ENCODE results near the gene DHRS9.

Gene DHRS9

DNA sequence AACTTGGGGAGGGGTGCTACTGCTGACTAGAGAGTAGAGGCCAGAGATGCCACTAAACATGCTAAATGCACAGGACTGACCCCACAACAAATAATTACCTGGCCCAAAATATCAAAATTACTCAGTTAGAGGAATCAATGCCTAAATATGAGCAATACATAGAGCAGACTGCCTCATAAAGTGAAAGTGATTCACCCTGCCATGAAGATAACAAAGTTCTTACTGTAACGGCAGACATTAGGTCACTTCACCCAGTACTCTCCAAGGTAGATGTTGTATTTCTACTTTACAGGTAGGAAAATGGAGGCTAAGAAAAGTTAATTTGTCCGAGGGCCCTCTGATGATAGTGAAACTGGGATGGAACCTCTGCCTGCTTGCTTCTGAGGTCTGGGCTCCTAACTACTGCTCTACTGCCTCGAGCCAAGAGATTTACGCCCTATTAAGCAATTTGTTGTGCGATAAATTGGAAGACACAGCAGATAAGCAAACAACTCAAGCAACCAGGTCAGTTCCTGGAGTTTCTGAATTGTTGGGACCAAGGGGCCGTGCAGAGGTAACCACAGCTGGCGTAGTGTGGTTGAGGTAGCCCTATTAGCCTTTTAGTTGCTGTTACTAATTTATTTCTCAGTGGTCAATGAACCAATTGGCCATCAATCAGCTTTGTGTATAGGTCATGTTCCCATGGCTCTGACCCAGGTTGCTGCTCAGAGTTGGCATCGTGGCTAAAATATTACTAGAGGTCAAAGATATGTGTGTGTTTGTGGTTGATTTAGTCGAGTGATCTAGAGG lies 4.8 kb downstream of the DHRS9 start:
- H3K4me3 ChIP-seq (ENCODE audit: low read length): no peak overlapping the region
- TF ChIP-seq ZNF274 (IDR thresholded peaks at IDR 0.05; ENCODE audit: low read depth, low read length): no peak

DNA sequence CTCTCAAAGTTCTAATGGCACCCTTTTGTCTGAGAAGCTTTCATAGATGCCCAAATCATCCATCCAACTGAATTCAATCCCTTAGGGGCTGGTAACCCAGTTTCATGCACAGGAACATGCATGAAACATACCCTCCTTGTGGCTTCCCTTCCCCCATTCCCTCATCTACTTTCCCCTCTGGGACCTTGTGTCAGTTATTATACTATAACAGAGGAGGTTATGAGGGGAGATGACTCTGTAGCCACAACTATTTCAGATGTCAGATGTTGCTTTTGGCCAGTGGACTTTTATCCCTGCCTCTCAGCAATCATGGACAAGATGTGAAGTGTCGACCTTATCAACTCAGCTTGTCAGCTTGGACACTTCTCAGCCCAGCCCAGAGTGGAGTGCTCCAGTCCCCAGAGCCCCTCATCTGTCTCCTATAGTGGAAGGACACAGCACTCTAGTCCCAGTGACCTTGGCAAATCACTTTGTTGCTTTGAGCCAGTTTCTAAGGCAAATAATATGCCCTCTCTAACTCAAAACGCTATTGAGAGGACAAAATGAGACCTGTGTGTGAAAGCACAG lies 8.4 kb downstream of the DHRS9 start:
- no peak for TF ChIP-seq ZNF274 (IDR thresholded peaks at IDR 0.05; ENCODE audit: low read depth, low read length)
- H3K4me3 ChIP-seq (ENCODE audit: low read length): no peak overlapping the region

DNA sequence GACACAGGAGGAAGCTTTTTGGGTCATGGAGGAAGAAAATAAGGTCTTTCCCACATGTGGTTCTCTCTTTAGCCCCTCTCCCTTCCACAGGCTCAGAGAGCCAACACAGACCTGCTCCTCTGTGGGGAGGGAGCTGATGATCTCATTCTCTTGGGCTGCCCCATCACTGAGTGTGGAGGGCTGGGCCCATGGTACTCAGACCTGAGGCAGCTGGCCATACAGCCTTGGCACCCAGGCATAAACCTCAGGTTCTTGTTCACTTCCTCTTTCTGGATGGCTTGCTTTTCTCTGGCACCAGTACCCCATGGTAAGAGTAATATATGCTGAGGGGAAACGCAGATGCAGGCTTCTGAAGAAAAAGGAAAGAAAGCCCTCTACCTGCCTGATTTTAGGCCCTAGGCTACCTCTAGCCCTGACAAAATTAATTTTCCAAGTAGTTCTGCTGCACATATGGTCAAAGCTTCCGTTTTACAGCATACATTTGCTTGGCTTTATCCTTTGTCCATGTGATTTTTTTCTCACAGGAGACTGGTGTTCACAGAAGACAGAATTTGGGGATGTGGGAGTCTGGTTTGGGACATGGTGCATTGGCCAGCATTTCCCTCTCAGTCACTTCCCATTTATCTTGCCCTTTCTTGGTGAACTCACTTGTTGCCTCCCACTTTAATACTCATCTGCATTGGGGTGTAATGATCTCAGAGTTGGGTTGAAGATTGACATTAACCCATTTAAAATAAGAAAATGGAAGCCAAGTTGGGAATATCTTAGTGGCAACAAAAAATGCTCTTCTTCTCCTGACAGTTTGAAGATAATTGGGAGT lies 11.1 kb downstream of the DHRS9 start:
- H3K4me3 ChIP-seq (ENCODE audit: low read length): no peak overlapping the region
- TF ChIP-seq ZNF274 (IDR thresholded peaks at IDR 0.05; ENCODE audit: low read depth, low read length): no peak

DNA sequence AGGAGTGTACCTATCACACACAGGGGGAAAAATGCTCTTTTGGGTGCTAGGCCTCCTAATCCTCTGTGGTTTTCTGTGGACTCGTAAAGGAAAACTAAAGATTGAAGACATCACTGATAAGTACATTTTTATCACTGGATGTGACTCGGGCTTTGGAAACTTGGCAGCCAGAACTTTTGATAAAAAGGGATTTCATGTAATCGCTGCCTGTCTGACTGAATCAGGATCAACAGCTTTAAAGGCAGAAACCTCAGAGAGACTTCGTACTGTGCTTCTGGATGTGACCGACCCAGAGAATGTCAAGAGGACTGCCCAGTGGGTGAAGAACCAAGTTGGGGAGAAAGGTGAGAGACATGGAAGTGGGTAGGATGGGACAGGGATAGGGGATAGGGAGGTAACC lies 12.2 kb downstream of the DHRS9 start:
- H3K4me3 ChIP-seq (ENCODE audit: low read length): no peak overlapping the region
- TF ChIP-seq ZNF274 (IDR thresholded peaks at IDR 0.05; ENCODE audit: low read depth, low read length): no peak

DNA sequence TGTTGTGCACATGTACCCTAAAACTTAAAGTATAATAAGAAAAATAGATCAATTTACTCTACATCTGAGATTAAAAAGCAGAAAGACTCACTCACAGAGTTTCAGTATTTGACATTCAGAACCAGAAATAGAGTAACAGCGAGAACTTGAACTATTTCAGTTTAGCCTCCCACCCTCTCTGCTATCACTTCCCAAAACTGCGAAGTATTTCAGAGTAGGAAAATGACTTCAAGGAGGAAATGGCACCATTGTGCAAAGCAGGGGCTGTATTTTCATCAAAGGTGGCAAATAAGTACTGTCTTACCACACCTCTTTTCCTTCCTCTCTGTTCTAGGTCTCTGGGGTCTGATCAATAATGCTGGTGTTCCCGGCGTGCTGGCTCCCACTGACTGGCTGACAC lies 13.6 kb downstream of the DHRS9 start:
- H3K4me3 ChIP-seq (ENCODE audit: low read length): no peak overlapping the region
- no peak for TF ChIP-seq ZNF274 (IDR thresholded peaks at IDR 0.05; ENCODE audit: low read depth, low read length)

DNA sequence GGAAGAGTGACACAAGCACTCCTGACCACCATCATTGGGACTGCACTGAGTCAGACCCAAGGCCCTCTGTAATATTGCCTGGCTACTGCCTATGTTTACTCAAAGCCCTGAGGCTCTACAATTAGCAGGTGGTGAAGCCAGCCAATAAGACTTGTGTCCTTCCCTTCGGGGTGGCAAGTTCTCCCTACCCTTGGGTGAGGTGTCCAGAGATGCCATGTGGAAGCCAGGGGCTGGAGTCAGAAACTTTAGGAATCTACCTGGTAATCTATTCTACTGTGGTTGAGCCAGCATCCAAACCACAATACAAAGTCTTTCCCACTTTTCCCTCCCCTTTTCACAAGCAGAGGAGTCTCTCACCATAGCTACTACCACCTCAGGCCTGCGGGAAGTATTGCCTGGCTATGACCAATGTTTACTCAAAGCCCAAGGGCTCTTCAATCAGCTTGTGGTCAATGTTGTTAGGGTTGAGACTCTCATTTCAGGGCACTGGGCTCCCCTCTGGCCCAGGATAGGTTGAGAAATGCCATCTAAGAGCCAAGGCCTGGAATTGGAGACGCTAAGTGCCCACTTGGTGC lies 17.6 kb downstream of the DHRS9 start:
- H3K4me3 ChIP-seq (ENCODE audit: low read length): no peak overlapping the region
- TF ChIP-seq ZNF274 (IDR thresholded peaks at IDR 0.05; ENCODE audit: low read depth, low read length): no peak

DNA sequence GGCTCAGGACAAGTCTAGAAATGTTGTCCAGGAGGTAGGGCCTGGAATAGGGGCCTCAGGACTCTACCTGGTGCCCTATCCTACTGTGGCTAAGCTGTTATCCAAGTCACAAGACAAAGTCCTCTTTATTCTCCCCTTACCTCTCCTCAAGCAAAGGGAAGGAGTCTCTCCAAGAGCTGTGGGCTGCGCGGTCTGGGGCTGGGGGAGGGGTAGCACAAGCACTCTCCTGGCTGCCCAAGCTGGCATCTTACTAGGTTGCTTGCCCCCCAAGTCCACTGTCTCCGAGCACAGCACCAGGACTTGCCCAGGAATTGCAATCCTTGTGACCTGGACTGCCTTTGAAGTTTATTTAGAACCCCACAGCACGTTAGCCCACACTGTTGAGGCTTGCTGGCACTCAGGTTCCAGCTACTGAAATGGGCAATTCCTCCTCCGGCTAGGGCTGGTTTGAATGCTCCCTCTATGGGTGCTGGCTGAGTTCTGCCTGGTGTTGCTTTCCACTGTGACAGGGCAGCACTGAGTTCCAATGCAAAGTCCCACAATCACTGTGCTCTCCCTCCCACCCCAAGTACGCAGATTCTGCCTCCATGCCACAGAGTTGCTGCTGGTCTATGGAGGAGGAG lies 18.5 kb downstream of the DHRS9 start:
- TF ChIP-seq ZNF274 (IDR thresholded peaks at IDR 0.05; ENCODE audit: low read depth, low read length): no peak
- no peak overlapping the region for H3K4me3 ChIP-seq (ENCODE audit: low read length)

DNA sequence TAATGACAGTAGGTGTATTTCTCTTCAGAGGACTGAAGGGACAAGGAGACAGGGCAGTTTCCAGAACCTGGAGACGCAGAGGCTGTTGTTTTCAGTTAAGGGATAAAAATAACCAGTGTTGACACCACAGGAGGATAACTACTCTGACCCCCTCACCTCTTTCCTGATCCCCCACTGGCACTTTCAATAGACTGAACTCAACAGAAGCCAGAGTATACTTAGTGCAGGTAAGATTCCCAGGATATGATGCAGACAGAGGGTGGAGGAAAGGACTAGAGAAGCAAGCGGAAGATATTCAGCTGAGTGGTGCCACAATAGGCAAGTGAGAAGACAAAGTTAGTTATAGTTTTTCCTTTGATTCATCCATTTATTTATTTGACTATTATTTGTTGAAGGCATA lies 19.8 kb downstream of the DHRS9 start:
- no peak for TF ChIP-seq ZNF274 (IDR thresholded peaks at IDR 0.05; ENCODE audit: low read depth, low read length)
- H3K4me3 ChIP-seq (ENCODE audit: low read length): no peak overlapping the region

DNA sequence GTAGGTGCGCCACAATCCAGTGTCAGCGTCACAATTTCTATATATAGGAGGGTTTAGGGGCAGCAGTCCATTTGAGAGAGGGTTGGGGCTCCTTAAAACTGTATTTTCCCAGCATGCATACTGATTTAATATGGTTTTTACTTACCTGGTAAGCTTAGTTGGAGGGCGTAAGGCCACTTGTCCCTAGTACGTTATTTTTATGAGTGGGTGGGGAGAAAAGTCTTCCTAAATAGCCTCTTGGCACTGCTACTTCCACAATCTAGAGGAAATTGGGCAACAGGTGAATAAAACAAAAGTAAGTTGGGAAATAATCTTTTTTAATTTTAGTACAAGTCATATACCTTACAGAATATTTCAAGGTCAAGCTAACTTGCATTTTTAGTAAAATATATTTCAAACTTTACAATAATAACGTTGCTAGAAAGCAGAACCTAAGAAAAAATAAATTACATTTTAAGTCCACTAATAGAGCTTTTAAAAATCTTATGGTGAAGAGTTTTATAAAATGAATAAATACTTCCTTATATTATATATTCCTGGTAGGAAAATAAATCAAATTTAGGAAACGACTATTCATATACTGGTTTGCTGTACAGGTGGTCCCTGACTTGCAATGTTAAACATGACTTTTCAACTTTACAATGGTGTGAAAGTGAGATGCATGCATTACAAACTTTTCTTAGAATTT lies 20.9 kb downstream of the DHRS9 start:
- TF ChIP-seq ZNF274 (IDR thresholded peaks at IDR 0.05; ENCODE audit: low read depth, low read length): no peak
- no peak overlapping the region for H3K4me3 ChIP-seq (ENCODE audit: low read length)

DNA sequence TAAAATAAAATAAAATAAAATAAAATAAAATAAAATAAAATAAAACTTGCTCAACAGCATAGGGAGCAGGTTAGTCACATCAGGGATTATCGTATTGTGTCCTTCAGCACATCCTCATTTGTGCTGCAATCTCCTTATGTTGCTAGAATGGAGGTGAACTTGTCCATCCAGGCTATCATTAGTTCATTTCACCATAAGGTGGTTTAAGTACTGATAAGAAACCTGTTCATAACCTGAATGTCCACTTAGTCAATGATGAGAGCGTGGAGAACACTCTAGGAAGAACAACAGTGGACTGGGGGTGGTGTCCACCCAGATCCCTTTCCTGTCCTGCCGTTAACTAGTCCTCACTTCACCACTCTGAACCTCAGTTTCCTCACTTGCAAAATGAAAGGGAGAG lies 21.9 kb downstream of the DHRS9 start:
- H3K4me3 ChIP-seq (ENCODE audit: low read length): no peak overlapping the region
- no peak for TF ChIP-seq ZNF274 (IDR thresholded peaks at IDR 0.05; ENCODE audit: low read depth, low read length)

DNA sequence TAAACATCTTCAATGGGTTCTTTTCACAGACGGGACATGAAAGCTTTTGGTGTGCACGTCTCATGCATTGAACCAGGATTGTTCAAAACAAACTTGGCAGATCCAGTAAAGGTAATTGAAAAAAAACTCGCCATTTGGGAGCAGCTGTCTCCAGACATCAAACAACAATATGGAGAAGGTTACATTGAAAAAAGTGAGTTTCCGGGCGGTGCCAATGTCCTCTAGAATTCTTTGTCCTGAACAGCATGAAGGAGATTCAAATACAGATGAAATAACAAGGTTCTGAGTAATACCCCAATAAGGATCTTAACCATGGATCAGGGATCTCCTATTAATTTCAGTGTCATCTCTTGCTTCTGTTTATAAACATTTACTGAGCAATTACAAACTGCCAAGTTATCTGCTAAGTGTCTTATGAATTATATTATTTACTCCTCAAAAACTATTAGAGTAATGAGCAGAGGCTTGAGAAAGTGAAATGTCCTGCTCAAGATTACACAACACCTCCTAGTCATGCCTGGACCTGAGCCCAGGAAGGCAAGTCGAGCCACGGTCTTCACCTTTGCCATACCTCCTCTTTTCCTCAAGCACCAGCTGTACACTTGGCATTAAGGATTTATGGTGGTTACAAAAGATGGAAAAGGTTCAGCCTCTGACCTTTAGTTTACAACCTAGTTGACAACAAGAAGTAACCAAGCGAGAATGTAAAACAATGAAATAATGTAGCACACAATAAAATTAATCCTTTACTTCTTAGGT lies 22.6 kb downstream of the DHRS9 start:
- H3K4me3 ChIP-seq (ENCODE audit: low read length): no peak overlapping the region
- TF ChIP-seq ZNF274 (IDR thresholded peaks at IDR 0.05; ENCODE audit: low read depth, low read length): no peak

DNA sequence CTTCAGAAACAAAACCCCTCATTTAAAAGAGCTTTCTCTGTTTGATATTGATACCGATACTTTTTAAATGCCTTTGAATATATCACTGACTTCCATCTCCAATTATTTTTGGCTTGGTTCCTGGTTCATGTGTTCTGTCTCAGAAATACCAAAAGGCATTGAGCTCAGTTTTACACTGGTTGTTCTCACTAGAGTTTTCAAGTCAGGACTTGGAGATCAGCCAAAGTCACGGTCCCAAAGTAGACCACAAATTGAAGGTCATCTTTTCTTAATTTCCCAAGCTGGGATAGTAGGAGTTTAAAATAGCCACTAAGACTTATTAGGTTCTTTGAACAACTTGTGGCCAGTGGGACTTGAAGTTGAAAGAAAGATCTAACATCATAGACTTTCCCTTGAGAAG lies 24.2 kb downstream of the DHRS9 start:
- H3K4me3 ChIP-seq (ENCODE audit: low read length): no peak overlapping the region
- no peak for TF ChIP-seq ZNF274 (IDR thresholded peaks at IDR 0.05; ENCODE audit: low read depth, low read length)

DNA sequence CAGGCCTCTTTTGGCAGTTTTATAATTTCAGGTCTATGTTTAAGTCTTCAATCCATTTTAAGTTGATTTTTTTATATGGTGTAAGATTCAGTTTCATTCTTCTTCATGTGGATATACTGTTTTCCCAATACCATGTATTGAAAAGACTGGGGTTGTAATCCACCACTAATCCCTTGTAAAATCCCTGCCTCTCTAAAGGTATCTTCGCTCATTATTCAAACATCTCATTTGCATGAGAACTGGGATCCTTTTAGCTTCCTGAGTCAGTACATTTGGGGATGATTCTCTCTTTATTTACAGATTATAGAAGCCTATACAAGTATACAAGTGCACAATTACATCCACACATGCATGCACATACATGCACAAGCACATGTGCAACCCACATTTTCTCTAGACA lies 25.3 kb downstream of the DHRS9 start:
- TF ChIP-seq ZNF274 (IDR thresholded peaks at IDR 0.05; ENCODE audit: low read depth, low read length): no peak

More for the DNA sequence above, 25.3 kb downstream of the DHRS9 start:
- H3K4me3 ChIP-seq (ENCODE audit: low read length): no peak overlapping the region

All from GM08714 (cell line).